Stimulated activated CD4-positive, alpha-beta T cell treated with anti-CD3 and anti-CD28 coated beads, TNF-alpha, amount 100 ng/mL, for 48 hours (primary cell): ENCODE measurements around the gene AK6.
"Not testable (repeated sequence)": the region's sequence is repeated elsewhere in the genome, so short reads cannot be mapped to it uniquely, and the experiment has no call there.

ENCODE experiments used
- DNase-seq, 3 donors: peaks; one replicate each; pipeline ENCODE4 v3.0.0-alpha.2; 2020; ENCODE audit warnings: low read depth in 3 of 3

The AK6 gene

GRCh38 chr5:69369340-69370121, at the start of gene AK6, which contains the start of the genes RAD17 and TAF9:
Gene AK6, minus strand, starts transcription at chr5:69369520. Its CDS starts 30 bp downstream, at chr5:69369490.
Gene RAD17, plus strand, starts transcription at chr5:69369818. Its CDS starts 2,391 bp downstream, at chr5:69372209.
Gene TAF9, minus strand, starts transcription at chr5:69369520. Its CDS starts 3,783 bp downstream, at chr5:69365737.
- peak; percentile 75 to 88 (median 86) for DNase-seq

GRCh38 chr5:69418554-69418953, 49.2 kb upstream of the AK6 start:
- DNase-seq = no peak

GRCh38 chr5:69416699-69417098, 47.4 kb upstream of the AK6 start:
- DNase-seq = no peak

GRCh38 chr5:69416180-69416579, 46.9 kb upstream of the AK6 start:
- DNase-seq = no peak

GRCh38 chr5:69415584-69415958, 46.3 kb upstream of the AK6 start:
- DNase-seq = no peak

GRCh38 chr5:69414885-69415583, 45.7 kb upstream of the AK6 start, which contains the start of gene MARVELD2:
Gene MARVELD2, plus strand, starts transcription at chr5:69415116. Its CDS starts 4,270 bp downstream, at chr5:69419386.
- peak in 2 of 3 donors; percentile 16 to 22 for DNase-seq

GRCh38 chr5:69404659-69405330, 35.5 kb upstream of the AK6 start:
- no peak for DNase-seq

GRCh38 chr5:69378376-69378775, 9.1 kb upstream of the AK6 start:
- DNase-seq = no peak

GRCh38 chr5:69374911-69375446, 5.7 kb upstream of the AK6 start:
- DNase-seq = no peak

GRCh38 chr5:69372394-69372793, 3.1 kb upstream of the AK6 start:
- DNase-seq = no peak

- not testable (repeated sequence) for DNase-seq
Observed at GRCh38 chr5:69370335-69370734, 1.0 kb upstream of the AK6 start.

GRCh38 chr5:69368458-69369339, 621 bp downstream of the AK6 start:
- peak in 1 of 3 donors; percentile 24 for DNase-seq

GRCh38 chr5:69367697-69368279, 1.5 kb downstream of the AK6 start:
- DNase-seq = no peak

- no peak for DNase-seq
Observed at GRCh38 chr5:69364850-69365249, 4.5 kb downstream of the AK6 start.

- DNase-seq = no peak
Observed at GRCh38 chr5:69364414-69364813, 4.9 kb downstream of the AK6 start.

GRCh38 chr5:69360442-69360841, 8.9 kb downstream of the AK6 start:
- no peak for DNase-seq

- DNase-seq = no peak
Observed at GRCh38 chr5:69359699-69360098, 9.6 kb downstream of the AK6 start.

GRCh38 chr5:69350664-69351063, 18.7 kb downstream of the AK6 start:
- no peak for DNase-seq

GRCh38 chr5:69343083-69343482, 26.2 kb downstream of the AK6 start:
- no peak for DNase-seq

GRCh38 chr5:69341520-69342161, 27.7 kb downstream of the AK6 start:
- no peak for DNase-seq
